Inflammatory macrophage treated with lipopolysaccharide for 1 hour (primary cell): ENCODE results near the gene NCF4.

Experiments
- DNase-seq, 2 donors: peaks; one replicate each; pipeline ENCODE4 v3.0.0-alpha.2; 2020 to 2022

Gene NCF4

DNA sequence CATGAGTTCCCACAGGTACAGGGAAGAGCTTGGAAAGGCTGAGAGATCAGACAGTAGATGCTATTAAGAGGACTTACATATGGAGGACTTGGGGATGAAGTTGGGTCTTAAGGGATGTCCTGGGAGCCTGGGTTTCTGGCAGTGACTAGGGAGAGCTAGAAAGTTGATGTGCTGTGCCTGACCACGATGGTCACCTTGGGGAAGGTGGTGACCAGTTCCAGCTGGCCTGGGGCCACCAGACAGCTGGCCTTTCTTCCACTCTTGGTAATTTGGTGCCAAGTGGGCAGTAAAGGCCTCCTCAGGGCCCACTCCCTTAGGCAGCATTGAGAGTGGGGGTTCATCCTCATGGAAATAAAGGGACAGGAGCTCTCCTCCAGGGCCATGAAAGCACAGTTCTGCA is 38.7 kb downstream of the NCF4 start:
- no peak for DNase-seq

DNA sequence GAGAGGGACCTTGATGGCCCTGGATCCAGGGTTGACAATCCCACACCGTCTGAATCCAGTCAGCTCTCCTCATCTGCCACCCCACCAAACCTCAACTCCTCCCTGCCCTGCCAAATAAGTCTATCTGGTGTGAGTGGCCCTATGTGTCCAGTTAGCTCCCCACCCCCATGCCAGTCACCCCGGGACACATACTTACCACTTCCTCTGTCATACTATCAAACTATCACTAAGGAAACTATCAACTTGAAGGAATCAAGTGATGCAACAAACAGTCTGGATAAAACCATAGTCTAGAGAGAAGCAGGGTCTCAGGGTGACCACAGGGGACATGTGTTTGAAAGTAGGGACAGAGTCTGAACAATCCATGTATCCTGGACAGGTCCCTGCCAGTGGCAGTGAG is 39.4 kb downstream of the NCF4 start:
- no peak for DNase-seq

DNA sequence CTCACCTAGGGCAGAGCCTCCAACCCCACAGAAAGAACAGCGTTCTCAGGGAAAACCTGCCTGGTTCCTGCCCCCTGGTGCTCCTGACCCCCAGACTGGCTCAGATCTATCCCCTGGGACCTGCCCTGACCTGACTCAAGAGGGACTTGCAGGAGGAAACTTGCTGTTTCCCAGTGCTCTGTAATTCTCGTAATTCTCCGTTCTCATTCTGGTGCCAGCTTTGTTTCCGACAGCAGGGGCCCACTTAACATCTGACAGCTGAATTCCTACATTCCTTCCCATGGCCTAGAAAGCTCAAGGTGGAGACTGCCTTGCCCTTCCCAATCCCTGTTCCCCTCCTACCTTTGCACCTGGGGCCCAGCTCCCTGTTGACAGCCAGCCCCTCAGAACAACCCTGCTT is 40.1 kb downstream of the NCF4 start:
- DNase-seq: no peak

DNA sequence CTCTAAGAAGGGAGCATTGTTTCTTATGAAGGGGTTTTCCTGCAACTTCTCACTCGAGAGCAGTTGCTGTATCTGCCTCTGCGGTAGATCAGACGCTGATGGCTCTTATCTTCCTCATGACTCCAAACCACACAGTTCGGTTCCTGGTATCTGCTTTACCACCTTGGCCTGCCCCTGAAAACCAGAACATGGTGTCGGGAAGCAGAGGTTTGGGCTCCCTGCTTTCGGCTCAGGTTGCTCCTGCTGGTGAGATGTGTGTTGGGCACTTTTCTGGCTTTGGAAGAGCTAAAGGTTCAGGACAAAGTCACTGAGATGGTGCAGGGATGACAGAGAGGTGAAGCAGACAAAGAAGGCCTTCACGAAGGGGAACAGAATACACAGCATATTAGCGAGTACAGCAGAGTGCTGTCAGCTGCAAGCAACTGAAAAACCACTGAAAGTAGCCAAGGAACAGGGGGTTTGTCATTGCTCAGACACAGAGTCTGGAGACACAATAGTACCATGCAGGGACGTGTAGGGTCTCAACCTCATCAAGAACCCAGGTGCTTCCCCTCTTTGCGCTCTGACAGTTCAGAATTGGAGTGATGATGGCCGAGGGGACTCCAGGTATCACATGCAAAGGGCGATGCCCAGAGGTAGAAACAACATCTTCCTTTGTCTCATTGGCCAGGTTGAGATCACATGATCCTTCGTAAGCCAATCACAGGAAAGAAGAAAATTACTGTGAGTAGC is 40.8 kb downstream of the NCF4 start:
- DNase-seq: no peak

DNA sequence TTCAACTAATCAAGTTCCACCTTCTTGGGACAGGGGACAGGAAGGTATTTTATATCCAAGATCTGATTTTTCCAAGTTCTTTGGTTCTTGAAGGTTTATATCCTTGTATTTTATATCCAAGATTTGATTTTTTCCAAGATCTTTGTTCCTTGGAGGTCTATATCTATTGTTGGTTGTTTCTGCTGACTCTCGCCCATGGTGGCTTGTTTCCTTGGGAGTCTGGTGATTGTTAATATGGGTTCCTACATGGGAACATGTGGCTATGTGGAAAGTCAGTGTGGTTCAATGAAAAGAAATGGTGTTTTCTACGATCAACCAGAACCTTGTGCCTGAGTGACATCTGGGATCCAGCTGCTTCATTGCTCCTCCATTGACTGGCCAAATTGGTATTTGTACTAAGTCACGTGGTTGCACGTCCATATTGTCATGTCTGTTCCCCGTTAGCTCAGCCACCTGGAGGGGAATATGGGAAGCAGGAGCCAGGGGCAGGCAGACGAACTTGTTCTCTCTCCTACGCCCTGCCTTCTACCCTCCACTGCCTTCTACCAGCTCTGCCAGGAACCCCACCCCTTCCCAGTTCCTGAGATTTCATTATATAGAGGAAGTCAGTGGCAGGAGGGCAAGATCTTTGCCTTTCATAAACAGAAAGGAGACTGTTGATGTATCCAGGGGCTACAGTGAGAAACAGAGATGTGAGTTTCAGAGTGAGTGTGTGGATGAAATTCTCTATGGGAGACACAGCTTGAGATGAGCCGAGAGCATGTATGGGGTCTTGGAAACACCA is 41.5 kb downstream of the NCF4 start:
- DNase-seq: peak; percentile 47 to 49

DNA sequence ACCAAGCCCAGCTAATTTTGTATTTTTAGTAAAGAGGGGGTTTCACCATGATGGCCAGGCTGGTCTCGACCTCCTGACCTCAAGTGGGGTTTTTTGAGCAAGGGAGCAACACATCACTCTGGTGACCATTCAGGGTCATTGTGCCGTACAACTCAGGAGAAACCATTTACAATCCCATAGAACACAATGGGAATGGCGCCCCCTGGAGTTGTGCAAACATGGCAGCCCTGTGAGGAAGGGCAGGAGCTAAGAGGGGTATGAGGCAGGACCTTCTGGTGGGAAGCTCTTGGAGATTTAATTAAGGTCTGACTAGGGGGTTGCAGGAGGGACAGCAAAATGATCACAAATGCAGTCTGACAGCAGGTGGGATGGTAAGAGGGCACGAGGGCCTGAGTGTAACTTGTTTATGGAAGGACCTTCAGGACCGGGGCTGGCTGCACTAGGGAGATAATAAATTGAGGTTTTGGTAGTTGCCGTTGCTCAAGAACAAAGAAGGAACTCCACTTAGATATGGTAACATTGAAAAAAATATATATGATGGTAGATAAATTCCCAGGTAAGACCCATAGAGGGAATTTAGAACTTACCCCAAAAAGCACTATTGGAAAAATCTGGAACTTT is 43.6 kb downstream of the NCF4 start:
- DNase-seq: no peak

DNA sequence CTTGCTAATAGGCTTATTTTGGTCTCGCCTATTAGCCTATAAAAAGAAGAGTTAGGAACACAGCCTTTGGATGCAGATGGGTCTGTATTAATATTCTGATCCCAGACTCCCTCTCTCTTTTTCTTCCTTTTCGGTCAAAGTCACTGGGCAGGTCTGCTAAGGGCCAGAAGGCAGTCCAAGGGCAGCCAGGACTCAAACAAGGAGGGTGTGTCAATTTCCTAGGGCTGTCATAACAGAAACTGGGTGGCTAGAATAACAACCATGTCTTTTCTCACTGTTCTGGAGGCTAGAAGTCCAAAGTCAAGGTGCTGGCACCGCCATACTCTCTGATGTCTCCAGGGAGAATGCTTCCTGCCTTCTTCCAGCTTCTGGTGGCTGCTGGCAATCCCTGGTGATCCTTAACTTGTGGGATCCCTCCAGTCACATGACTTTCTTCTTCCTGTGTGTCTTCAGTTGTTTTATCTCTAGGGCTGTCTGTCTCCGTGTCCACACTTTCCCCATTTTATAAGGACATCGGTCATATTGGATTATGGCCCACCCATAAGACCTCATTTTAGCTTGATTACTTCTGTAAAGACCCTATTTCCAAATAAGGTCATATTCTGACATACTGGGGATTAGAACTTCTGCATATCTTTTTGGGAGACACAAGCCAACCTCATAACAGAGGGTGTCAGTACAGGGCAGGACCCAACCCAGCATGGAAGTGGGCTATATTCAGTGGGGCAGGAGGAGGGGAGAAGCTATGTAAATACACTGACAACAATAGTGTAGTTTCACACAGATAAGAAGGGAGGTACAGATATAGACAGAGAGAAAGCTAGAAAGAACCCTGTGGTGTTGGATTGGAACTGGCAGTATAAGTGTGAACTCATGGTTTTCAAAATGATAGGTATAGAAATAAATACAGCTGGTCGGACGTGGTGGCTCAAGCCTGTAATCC is 46.7 kb downstream of the NCF4 start:
- no peak for DNase-seq

DNA sequence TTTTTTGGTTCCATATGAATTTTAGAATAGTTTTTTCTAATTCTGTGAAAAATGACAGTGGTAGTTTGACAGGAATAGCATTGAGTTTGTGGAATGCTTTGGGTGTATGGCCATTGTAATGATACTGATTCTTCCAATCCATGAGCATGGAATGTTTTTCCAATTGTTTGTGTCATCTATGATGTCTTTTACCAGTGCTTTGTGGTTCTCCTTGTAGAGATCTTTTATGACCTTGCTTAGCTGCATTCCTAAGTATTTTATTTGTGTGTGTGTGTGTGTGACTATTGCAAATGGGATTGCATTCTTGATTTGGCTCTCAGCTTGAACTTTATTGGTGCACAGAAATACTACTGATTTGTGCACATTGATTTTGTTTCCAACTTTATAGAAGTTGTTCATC is 49.7 kb downstream of the NCF4 start:
- no peak for DNase-seq

DNA sequence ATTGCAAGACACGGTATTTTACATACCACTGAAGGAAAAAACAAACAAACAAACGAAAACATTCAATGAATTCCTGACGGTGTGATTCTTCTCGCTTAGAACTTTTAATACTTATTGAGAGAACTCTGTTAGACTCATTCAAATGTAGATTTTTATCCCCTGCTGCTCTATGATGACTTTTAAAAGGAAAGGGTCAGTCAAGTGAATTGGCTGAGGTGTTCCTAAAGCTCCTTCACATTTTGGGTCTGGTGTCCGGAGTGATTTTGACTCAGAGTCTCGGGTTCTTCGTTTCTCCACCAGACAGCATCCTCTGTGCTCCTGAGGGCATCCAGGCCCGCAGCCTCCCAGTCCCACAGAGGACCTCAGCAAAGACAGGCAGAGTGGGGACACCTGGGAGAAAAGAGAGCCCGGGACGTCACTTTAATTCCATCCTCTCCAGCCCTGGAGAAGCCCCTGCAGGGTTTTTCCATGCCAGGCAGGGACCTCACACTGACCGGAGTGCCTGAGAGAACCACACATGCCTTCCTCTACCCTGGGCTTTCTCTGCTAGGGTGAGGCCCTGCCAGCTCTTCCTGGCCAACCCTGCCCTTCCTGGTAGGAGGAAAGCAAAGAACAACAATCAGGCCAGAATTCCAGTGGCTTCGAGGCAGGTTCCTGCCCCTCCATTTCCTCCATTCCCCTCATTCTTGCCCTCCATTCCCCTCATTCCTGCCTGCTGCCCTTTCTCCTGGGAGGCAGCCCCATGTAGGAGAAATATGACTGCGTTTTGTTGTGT is 51.3 kb downstream of the NCF4 start:
- DNase-seq: no peak

DNA sequence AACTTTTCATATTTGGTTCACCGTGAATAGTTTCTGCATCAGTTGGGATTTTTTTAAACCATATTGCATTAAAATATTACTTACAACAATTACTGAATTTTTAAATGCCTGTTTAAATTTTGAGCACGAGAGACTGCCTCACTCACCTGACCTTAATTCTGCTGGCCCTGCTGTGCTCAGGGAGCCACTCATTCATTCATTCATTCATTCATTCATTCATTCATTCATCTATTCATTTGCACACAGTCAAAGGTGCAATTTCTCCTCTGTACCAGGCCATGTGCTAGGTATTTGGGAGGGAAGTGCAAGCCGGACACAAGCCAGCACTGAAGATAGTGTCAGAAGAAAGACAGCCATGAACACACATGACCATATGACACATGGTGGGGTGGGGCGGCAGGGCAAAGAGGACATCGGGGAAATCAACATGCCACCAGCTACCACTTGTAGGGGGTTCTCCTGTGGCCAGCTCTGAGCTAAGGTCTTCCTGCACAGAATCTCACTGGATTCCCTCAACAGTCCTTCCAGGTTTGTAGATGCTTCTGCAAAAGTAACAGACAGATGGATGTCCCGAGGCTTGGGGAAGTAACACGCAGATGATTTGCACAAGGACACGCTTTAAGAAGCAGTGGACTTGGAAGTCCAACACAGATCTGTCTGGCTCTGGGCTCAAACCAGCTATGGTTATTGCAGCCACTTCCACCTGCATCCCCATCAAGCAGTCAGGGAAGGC is 52.1 kb downstream of the NCF4 start:
- peak in 1 of 2 donors; percentile 27 for DNase-seq

DNA sequence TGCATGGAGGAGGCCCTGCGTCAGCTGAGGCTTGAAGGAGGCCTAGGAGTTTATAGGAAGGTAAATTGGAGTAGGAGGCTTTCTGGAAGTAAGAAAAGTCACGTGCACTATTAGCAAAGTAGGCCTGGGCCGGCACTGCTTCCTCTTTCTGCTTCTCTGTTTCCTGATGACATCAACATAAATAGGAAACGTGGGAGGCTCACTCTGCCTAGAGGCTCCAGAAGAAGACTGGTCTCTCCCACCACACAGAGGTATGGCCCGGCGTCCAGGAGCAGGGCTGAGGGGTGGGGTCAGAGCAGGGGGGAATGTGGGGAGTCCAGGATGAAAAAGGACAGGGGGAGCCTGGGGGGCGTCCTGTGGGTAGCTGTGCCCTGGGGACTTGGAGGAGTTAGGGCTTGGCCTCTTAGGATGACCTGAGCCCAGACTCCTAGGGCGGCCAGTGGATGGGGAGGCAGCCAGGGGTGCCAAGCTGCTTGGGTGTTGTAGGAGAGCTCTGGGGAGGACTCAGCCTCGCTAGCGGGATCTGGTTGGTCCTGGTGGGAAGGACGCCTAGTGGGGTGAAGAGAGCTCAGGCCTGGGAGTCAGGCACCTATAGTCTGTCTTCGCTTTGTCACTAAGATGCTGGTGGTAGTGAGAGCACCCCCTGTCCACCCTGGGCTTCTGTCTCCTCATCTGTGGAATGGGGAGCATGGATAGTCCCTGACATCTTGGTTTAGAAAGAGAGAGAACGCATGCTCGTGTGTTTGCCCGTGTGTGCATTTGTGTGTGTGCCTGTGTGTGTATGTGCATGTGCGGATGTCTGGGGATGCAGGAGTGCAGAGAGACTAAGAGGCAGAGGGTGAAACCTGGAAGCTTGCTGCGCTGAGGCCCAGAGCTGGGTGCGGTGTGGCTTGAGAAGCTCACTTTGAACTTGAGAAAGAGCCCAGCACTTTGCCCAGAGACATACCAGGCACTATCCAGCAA is 52.9 kb downstream of the NCF4 start, which contains the start of gene CSF2RB:
TSS of gene CSF2RB (plus strand) at position 202 of the 963 bp plus-strand sequence. CDS start 8,580 bp downstream, outside the sequence.
- peak; percentile 93 to 94 for DNase-seq

DNA sequence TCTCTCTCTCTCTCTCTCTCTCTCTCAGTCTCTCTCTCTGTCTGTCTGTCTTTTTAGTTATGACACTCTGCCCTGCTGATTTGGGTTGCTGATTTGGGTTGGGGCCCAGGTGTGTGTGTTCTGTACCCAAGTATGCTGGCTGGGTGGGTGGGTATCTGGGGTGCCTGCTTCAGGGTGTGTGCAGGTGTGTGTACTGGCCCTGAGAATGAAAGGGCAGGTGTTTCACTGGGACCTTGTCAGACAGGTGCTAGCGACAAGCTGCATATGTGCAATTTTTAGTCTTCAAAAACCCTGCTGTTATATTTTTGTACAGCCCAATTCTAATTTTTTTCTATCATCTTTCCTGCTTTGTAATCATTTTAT is 53.6 kb downstream of the NCF4 start:
- no peak for DNase-seq

DNA sequence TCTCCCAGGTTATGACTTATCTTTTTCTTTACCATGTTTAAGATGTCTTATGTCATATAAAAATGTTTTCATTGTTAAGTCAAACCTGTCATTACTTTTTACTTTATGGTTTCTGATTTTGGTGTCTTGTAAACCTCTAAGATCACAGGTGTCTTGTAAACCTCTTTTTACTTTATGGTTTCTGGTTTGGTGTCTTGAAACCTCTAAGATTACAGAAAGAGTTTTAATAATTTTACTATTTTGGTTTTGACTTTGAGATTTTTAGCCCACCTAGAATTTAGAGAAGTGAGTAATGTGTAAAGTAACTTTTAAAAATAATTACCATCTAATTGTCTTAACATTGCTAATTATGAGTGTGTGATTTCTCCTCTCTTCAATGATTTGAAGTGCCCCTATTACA is 55.2 kb downstream of the NCF4 start:
- DNase-seq: no peak

DNA sequence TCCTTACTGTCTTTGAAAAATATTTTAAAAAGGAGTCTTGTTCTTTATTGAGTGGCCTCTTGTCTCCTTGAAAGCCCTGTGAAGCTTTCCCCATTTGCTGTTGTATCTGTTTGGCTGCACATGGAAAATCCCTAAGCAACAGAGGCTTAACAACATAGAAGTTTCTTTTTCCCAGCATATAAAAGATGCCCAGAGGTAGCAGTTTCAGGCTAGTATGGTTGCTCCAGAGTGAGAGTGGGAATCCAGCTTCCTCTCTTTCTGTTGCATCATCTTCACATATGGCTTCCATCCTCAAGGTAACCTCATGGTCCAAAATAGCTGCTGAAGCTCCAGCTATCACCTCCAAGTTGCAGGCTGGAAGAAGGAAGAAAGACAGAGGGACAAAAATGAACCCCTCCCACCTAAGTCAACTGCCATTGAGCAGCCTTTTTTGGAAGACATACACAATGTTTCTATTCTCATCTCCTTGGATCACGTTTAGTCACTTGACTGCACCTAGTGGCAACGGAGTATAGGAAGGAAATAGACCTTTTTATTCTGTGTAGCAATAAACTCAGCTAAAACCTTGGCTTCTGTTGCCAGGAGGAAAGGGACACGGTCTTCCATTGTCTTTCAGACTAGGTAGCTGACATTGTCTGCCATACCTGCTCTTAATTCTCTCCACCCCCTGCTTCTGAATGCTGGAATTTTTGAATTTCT is 57.9 kb downstream of the NCF4 start:
- DNase-seq: peak in 1 of 2 donors; percentile 62

DNA sequence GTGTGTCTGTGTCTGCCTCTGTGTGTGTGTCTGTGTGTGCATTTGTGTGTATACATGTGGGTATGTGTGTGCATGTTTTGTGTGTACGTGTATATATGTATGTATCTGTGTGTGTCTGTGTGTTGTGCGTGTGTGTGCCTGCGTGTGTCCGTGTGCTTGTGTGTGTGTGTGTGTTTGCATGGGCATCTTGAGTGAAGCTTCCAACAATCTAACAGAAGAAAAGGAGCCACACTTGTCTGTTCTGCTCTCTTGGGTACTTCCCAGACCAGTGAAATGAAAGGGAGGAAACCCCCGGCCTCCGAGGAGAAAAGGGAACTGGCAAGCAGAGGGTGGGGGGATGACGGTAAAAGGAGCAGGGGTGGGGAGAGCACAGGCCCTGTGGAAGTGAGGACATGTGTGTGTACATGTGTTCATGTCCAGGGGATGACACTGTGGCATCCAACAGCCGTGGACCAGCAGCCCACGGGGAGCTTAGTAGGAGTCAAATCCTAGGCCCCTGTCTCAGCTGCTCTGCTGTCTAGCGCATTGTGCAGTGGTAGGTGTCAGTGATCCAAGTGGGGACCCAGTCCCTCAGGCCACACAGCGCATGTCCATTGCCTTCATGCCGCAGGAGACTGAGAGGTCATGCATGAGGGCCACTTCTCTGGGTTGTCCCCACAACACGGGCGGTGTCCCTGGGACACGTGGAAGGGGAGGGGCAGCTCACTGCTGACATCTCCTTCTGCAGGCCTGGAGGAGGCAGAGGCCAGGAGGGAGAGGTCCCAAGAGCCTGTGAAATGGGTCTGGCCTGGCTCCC is 60.7 kb downstream of the NCF4 start:
- peak; percentile 94 to 96 for DNase-seq

DNA sequence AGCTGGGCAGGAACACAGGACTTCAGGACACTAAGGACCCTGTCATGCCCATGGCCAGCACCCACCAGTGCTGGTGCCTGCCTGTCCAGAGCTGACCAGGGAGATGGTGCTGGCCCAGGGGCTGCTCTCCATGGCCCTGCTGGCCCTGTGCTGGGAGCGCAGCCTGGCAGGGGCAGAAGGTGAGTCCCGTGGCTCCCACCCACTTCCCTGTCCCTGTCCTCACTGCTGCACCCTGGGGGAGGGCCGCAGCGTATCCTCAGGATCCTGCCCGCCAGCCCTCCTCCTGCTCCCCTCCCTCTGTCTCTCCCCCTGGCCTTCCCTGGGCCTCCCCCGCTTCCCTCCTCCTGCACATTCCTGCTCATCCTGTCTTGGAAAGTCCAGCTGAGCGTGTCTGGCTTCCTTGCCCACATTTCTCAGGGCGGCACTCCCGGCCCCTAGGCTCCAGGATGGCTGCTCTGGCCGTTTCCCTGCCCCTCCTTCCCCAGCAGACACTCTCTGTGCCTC is 61.4 kb downstream of the NCF4 start:
- DNase-seq: no peak

DNA sequence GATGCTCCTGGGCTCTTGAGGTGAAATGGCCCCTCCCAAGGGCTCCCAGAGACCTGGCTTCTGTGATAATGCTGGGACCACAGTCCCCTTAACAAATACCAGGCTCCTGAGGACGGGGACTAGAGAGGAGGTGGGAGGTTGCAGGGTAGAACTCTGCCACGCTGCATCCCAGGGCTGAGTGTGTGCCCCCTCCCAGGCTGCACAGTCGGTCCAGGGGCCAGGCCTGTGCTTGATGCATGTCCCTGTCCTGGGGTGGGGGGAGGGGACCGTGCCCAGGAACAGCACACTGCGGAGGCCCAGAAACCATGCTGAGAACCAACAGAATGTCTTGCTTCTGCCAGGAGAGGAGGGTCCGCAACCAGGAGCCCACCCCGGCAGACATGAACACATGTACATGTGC is 61.9 kb downstream of the NCF4 start:
- DNase-seq: no peak

DNA sequence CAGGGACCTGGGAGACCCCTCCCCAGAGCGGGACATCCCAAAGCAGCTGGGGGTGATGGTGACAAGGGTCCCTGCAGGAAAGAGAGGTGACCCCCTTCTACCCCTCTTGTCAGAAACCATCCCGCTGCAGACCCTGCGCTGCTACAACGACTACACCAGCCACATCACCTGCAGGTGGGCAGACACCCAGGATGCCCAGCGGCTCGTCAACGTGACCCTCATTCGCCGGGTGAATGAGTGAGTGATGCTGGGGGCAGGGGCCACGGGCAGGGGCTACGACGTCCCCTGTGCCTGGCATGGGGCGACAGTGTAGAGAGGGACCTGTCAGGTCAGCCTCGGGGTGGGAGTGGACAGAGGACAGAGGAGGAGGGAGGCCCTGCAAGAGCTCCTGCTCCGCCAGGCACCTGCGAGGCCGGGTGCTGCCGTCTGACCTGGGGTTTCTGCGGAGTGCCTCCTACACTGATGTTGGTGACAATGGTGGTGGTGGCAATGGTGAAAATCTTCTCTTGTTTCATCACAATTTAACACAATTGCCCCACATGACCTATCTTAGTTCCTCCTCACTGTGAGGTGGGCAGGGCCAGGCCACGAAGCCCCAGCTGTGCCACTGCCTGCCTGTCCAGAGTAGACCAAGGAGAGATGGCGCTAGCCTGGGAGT is 62.5 kb downstream of the NCF4 start:
- peak; percentile 60 to 77 for DNase-seq
